ENCODE measurements around the gene SIK3. TPM values are rescaled to one million over a fixed set of nuclear protein-coding genes. Genes with fewer than 3 reads are reported as not detected.

The SIK3 gene
- total and polyA plus RNA-seq, 11 donors = 11.8 to 67.4 (median 38.1) TPM

- no peak within 1 kb of the TSS for H3K4me3 ChIP-seq
Observed at GRCh38 chr11:116829525-116830183, 268.6 kb downstream of the SIK3 start, which contains the start of gene APOC3. APOC3 (plus strand) TSS chr11:116829907; CDS start chr11:116830583, 676 bp downstream.

GRCh38 chr11:116828632-116829524, 269.4 kb downstream of the SIK3 start:
- ATAC-seq (no peak), DNase-seq (no peak)
- Histone ChIP-seq H3K4me3 (no peak overlapping the region), H3K4me1 (peaks cover 0 to 5% (median 0%) of the 10 kb centered on the region in 12 donors), H3K27me3 (no peaks in the 10 kb centered on the region), H3K9me3 (no peaks in the 10 kb centered on the region), H3K27ac (no peak overlapping the region), H3K36me3 (no peaks in the 10 kb centered on the region)
- TF ChIP-seq CTCF (IDR thresholded peaks at IDR 0.05) = no peak
- intact Hi-C loops (cut with DNase I) = no loop called here
- 71 to 80% (median 75%) methylated on average over 14 to 16 of the region's 16 CpGs for WGBS, 4 donors

More at GRCh38 chr11:116829525-116830183, 268.6 kb downstream of the SIK3 start, which contains the start of gene APOC3:
- Histone ChIP-seq H3K9me3 (no peaks in the 10 kb centered on the region), H3K4me1 (peaks cover 0 to 6% (median under 1%) of the 10 kb centered on the region in 12 donors), H3K36me3 (no peaks in the 10 kb centered on the region), H3K27ac (no peak within 1 kb of the TSS), H3K27me3 (no peaks in the 10 kb centered on the region)
- ATAC-seq = no peak
- no peak for DNase-seq
- intact Hi-C loops (cut with DNase I) = loop anchor here in 2 of 10 donors (5.0 kb wide), 1 partner anchor 37 kb away; the partner anchor contains the start of gene APOA5 (in 2 of the 2)
- WGBS, 4 donors = 70 to 81% (median 76%) methylated on average over 4 to 9 of the region's 9 CpGs
- no peak for TF ChIP-seq CTCF (IDR thresholded peaks at IDR 0.05)
- no peak for TF ChIP-seq POLR2A (IDR thresholded peaks at IDR 0.05)

GRCh38 chr11:116827461-116827860, 270.8 kb downstream of the SIK3 start:
- intact Hi-C loops (cut with DNase I) = no loop called here
- 93 to 95% (median 94%) methylated on average over 3 to 6 of the region's 6 CpGs for WGBS, 4 donors

More at GRCh38 chr11:116827461-116827860, 270.8 kb downstream of the SIK3 start:
- H3K27ac ChIP-seq = no peak overlapping the region
- H3K4me1 ChIP-seq = peaks cover 0 to 5% (median 0%) of the 10 kb centered on the region in 12 donors
- H3K27me3 ChIP-seq = no peaks in the 10 kb centered on the region
- ATAC-seq = no peak
- DNase-seq = no peak
- H3K9me3 ChIP-seq = no peaks in the 10 kb centered on the region
- TF ChIP-seq POLR2A (IDR thresholded peaks at IDR 0.05) (no peak), CTCF (IDR thresholded peaks at IDR 0.05) (no peak)
- H3K36me3 ChIP-seq = no peaks in the 10 kb centered on the region
- H3K4me3 ChIP-seq = no peak overlapping the region

All from heart left ventricle (tissue), 16 donors.